H1 (cell line): ENCODE results near the gene C19orf67. TPM values are rescaled to one million over a fixed set of nuclear protein-coding genes. Genes with fewer than 3 reads are reported as not detected.

ENCODE experiments used
- CTCF ChIA-PET: fragments of 300-600 bp; sonication (Branson Sonifier 250); formaldehyde crosslinking; loops from one replicate; lab custom pipeline; 2021; ENCODE audit not compliant: partially characterized antibody; lab: Charles Lee
- POLR2A ChIA-PET: fragments of 300-600 bp; sonication (Branson Sonifier 250); formaldehyde crosslinking; loops from one replicate; lab custom pipeline; 2021; ENCODE audit warnings: inconsistent platforms; ENCODE audit not compliant: partially characterized antibody; lab: Charles Lee
- DNase-seq, 2 experiments: peaks; one replicate each; pipeline versions ENCODE4 v3.0.0 to v3.0.0-alpha.2; 2010 to 2022; ENCODE audit warnings: low spot score in 2 of 2, low read depth in 1 of 2, mixed read lengths in 1 of 2
- FAIRE-seq: peaks from 2 replicates; lab custom pipeline; 2011; peaks lifted over from hg19 to GRCh38; lab: Jason Lieb, UNC
- H2AFZ ChIP-seq: 2 replicates; pipeline ENCODE4 v1.8.1; 2012; ENCODE audit warnings: low read length, inconsistent platforms
- H2AK5ac ChIP-seq: 2 replicates; pipeline ENCODE4 v1.6.1; 2013; ENCODE audit warnings: low read depth, low read length
- H2BK120ac ChIP-seq: replicated peaks from 2 replicates; pipeline ENCODE3; 2013; ENCODE audit warnings: low read depth, low read length, inconsistent platforms
- H2BK12ac ChIP-seq: 2 replicates; pipeline ENCODE4 v1.6.1; 2013; ENCODE audit warnings: low read depth, low read length
- H2BK15ac ChIP-seq: 2 replicates; pipeline ENCODE4 v1.6.1; 2013; ENCODE audit warnings: low read length
- H2BK20ac ChIP-seq: 2 replicates; pipeline ENCODE4 v1.6.1; 2013; ENCODE audit warnings: low read length
- H2BK5ac ChIP-seq: 2 replicates; pipeline ENCODE4 v1.6.1; 2013; ENCODE audit warnings: low read depth, low read length
- H3K14ac ChIP-seq: 2 replicates; pipeline ENCODE4 v1.6.1; 2013; ENCODE audit warnings: inconsistent platforms; ENCODE audit not compliant: insufficient read length
- H3K18ac ChIP-seq: 2 replicates; pipeline ENCODE4 v1.6.1; 2013; ENCODE audit warnings: low read length; ENCODE audit errors: extremely low read depth
- H3K23ac ChIP-seq: 2 replicates; pipeline ENCODE4 v1.6.1; 2013; ENCODE audit warnings: inconsistent platforms; ENCODE audit not compliant: insufficient read length
- H3K23me2 ChIP-seq: 2 replicates; pipeline ENCODE4 v1.6.1; 2013; ENCODE audit warnings: low read depth, low read length
- H3K27ac ChIP-seq: 2 replicates; pipeline ENCODE4 v1.6.1; 2011; ENCODE audit warnings: low read depth, low read length, inconsistent platforms
- H3K27me3 ChIP-seq, 4 experiments: replicated peaks in 1 of 4; 1 replicate in 1 of 4; 2 replicates in 3 of 4; pipeline versions ENCODE4 v1.6.1 to v1.8.1; 2011 to 2013; ENCODE audit warnings: low read length in 3 of 4, mild to moderate bottlenecking in 3 of 4, inconsistent platforms in 2 of 4, mixed read lengths in 2 of 4, moderate library complexity in 1 of 4; ENCODE audit not compliant: control insufficient read depth in 3 of 4, insufficient read depth in 3 of 4; ENCODE audit errors: extremely low read depth in 1 of 4
- H3K36me3 ChIP-seq, 4 experiments: 2 replicates each; pipeline versions ENCODE4 v1.6.1 to v1.8.1; 2011 to 2013; ENCODE audit warnings: mild to moderate bottlenecking in 4 of 4, low read length in 3 of 4, moderate library complexity in 2 of 4, control low read depth in 1 of 4, inconsistent platforms in 1 of 4; ENCODE audit not compliant: insufficient read depth in 4 of 4, control insufficient read depth in 2 of 4
- H3K4ac ChIP-seq: replicated peaks from 2 replicates; pipeline ENCODE3; 2013; ENCODE audit warnings: low read length, low read depth, mixed read lengths, inconsistent platforms; ENCODE audit not compliant: insufficient read length
- H3K4me1 ChIP-seq, 4 experiments: replicated peaks in 1 of 4; 1 replicate in 1 of 4; 2 replicates in 3 of 4; pipeline versions ENCODE4 v1.6.1 to v1.8.1; 2011 to 2013; ENCODE audit warnings: low read length in 3 of 4, inconsistent platforms in 2 of 4, mixed read lengths in 1 of 4; ENCODE audit not compliant: insufficient read depth in 4 of 4, control insufficient read depth in 3 of 4
- H3K4me2 ChIP-seq, 2 experiments: 2 replicates each; pipeline versions ENCODE4 v1.6.1 to v1.8.1; 2011 to 2013; ENCODE audit warnings: low read depth in 2 of 2, low read length in 2 of 2, control low read depth in 1 of 2, inconsistent platforms in 1 of 2, mild to moderate bottlenecking in 1 of 2; ENCODE audit not compliant: insufficient read depth in 1 of 2
- H3K4me3 ChIP-seq, 4 experiments: fragments of 200-600, 300-600 bp in 1 of 4; sonication (generic), shearing (Covaris generic), sonication (Bioruptor Twin) in 1 of 4; 2 replicates each; pipeline versions ENCODE4 v1.5.1 to v1.8.1; 2011 to 2016; ENCODE audit warnings: low read length in 4 of 4, low read depth in 3 of 4, control low read depth in 2 of 4, inconsistent platforms in 2 of 4, mild to moderate bottlenecking in 2 of 4, mixed read lengths in 1 of 4, moderate library complexity in 1 of 4; ENCODE audit not compliant: insufficient read depth in 2 of 4; ENCODE audit errors: extremely low read depth in 1 of 4
- H3K56ac ChIP-seq: replicated peaks from 2 replicates; pipeline ENCODE3; 2013; ENCODE audit warnings: low read depth, mild to moderate bottlenecking, mixed read lengths, low read length, inconsistent platforms; ENCODE audit not compliant: insufficient read length
- H3K79me1 ChIP-seq: 2 replicates; pipeline ENCODE4 v1.6.1; 2013; ENCODE audit warnings: low read depth, low read length, control low read depth
- H3K79me2 ChIP-seq, 2 experiments: 2 replicates each; pipeline versions ENCODE4 v1.6.1 to v1.8.1; 2012 to 2013; ENCODE audit warnings: low read length in 2 of 2, mild to moderate bottlenecking in 2 of 2, inconsistent platforms in 1 of 2; ENCODE audit not compliant: insufficient read depth in 2 of 2, control insufficient read depth in 1 of 2
- H3K9ac ChIP-seq, 4 experiments: replicated peaks in 1 of 4; 1 replicate in 1 of 4; 2 replicates in 3 of 4; pipeline versions ENCODE4 v1.6.1 to v1.8.1; 2011 to 2013; ENCODE audit warnings: low read depth in 3 of 4, low read length in 3 of 4, control low read depth in 2 of 4, mild to moderate bottlenecking in 2 of 4, moderate library complexity in 2 of 4, inconsistent platforms in 1 of 4; ENCODE audit errors: extremely low read depth in 1 of 4
- H3K9me3 ChIP-seq, 2 experiments: 2 replicates each; pipeline versions ENCODE4 v1.6.1 to v1.8.1; 2012 to 2013; ENCODE audit warnings: mild to moderate bottlenecking in 2 of 2, moderate library complexity in 2 of 2, control low read depth in 1 of 2, inconsistent platforms in 1 of 2, low read depth in 1 of 2, low read length in 1 of 2, mixed read lengths in 1 of 2; ENCODE audit not compliant: insufficient read depth in 2 of 2
- H4K20me1 ChIP-seq, 2 experiments: replicated peaks in 1 of 2; 2 replicates each; pipeline versions ENCODE3 to v1.8.1; 2011 to 2013; ENCODE audit warnings: inconsistent platforms in 2 of 2, low read length in 2 of 2, mild to moderate bottlenecking in 1 of 2; ENCODE audit not compliant: insufficient read depth in 2 of 2, control insufficient read depth in 1 of 2
- H4K5ac ChIP-seq: 2 replicates; pipeline ENCODE4 v1.6.1; 2013; ENCODE audit warnings: low read length, low read depth, mixed read lengths, inconsistent platforms; ENCODE audit not compliant: insufficient read length
- H4K8ac ChIP-seq: 2 replicates; pipeline ENCODE4 v1.8.0; 2013; ENCODE audit warnings: mild to moderate bottlenecking, moderate library complexity, low read length, inconsistent platforms; ENCODE audit not compliant: insufficient read depth; ENCODE audit errors: extremely low read depth
- H4K91ac ChIP-seq: replicated peaks from 2 replicates; pipeline ENCODE3; 2013; ENCODE audit warnings: low read length, mixed read lengths, inconsistent platforms; ENCODE audit not compliant: insufficient read length
- BCL11A ChIP-seq, 2 experiments: IDR thresholded peaks; one replicate each; pipeline ENCODE4 v1.6.1; 2011; ENCODE audit warnings: low read depth in 2 of 2, low read length in 2 of 2, mild to moderate bottlenecking in 2 of 2
- KDM4A ChIP-seq: IDR thresholded peaks from one replicate; pipeline ENCODE4 v1.7.1; 2012; ENCODE audit warnings: low read depth, mild to moderate bottlenecking, moderate library complexity, low read length, inconsistent platforms; ENCODE audit not compliant: severe bottlenecking
- SIN3A ChIP-seq, 2 experiments: IDR thresholded peaks in 1 of 2; conservative IDR thresholded peaks in 1 of 2; 2 replicates each; pipeline ENCODE4 v1.6.1; 2011 to 2012; ENCODE audit warnings: low read length in 2 of 2, improper control_type of control experiment in 1 of 2, low read depth in 1 of 2, mild to moderate bottlenecking in 1 of 2
- WGBS, 2 experiments: shearing (Covaris generic) in 1 of 2; methylation state at CpG; one replicate each; pipeline versions ENCODE4 v1.1.6 to v1.1.7; 2013 to 2015; ENCODE audit warnings: low lambda C conversion rate in 2 of 2, mixed read lengths in 2 of 2, inconsistent platforms in 1 of 2, low coverage in 1 of 2, missing lambda C conversion rate in 1 of 2; ENCODE audit not compliant: insufficient replicate concordance in 2 of 2, insufficient coverage in 1 of 2, insufficient read length in 1 of 2; ENCODE audit errors: extremely low coverage in 1 of 2, missing lambda C conversion rate in 1 of 2; 5-methylcytosine and 5-hydroxymethylcytosine counted together
- polyA plus RNA-seq, 7 experiments: library from polyadenylated mRNA; depleted of rRNA in 3 of 7; stranded (reverse) in 5 of 7; unstranded in 2 of 7; fragments of >200 nt in 5 of 7; fragments of 200-250 nt in 2 of 7; gene quantifications; 1 replicate in 5 of 7; 2 replicates in 1 of 7; 4 replicates in 1 of 7; pipeline versions ENCODE4 v1.2.1 to v1.2.3, GENCODE V29; 2011 to 2013; ENCODE audit warnings: missing spikeins in 2 of 7, mixed read lengths in 2 of 7
- total RNA-seq: library from RNA; stranded (reverse); fragmentation: NEBNext Ultra II Directional; extraction: Animal tissue kit (Norgen Biotek cat#: 25700); gene quantifications from 2 replicates; pipeline ENCODE4 v1.2.1, GENCODE V29; 2021
- TF ChIP-seq, protein P1 (sequence below): IDR thresholded peaks from 2 replicates; pipeline ENCODE4 v1.6.1; 2011; ENCODE audit warnings: low read depth, mild to moderate bottlenecking, low read length; ENCODE audit not compliant: insufficient read depth

C19orf67 gene
- total and polyA plus RNA-seq, 2 of the 8 experiments (the other 6 are each of a cell fraction or from before 2014, with no cell fraction given): 0.12 TPM; not detected in 1

- Histone ChIP-seq H4K8ac (no peak overlapping the region), H3K9me3 (no peaks in the 10 kb centered on the region), H2BK5ac (no peak overlapping the region), H3K36me3 (peaks cover 0 to 8% (median 2%) of the 10 kb centered on the region in 4 experiments; a peak in 2 of 8 replicates), H3K56ac (no peak overlapping the region), H2BK20ac (no peak overlapping the region), H3K14ac (no peak overlapping the region), H2BK12ac (no peak overlapping the region), H3K27ac (no peak overlapping the region), H2AFZ (no peak overlapping the region), H3K18ac (no peak overlapping the region), H2AK5ac (no peak overlapping the region), H3K27me3 (no peaks in the 10 kb centered on the region; a peak in 2 of 7 replicates), H3K79me1 (no peaks in the 10 kb centered on the region; the same call in 1 of the 2 replicates), H4K91ac (no peak overlapping the region), H3K4ac (no peak overlapping the region), H4K5ac (no peak overlapping the region), H3K4me2 (peak overlapping the region; percentile 66 to 89), H3K79me2 (0 out of 4 replicates have a peak, but pooled peaks cover 0 to 3% of the 10 kb centered on the region in 2 experiments), H2BK15ac (no peak overlapping the region), H3K4me1 (peaks cover 11 to 32% (median 20%) of the 10 kb centered on the region in 4 experiments), H3K9ac (peak overlapping the region in 1 of 4 experiments; percentile 80; a peak in 2 of 7 replicates), H3K23me2 (peaks cover 8% of the 10 kb centered on the region), H3K4me3 (peak overlapping the region; percentile 22 to 85 (median 55)), H4K20me1 (peaks cover 7 to 12% of the 10 kb centered on the region in 2 experiments), H3K23ac (no peak overlapping the region), H2BK120ac (no peak overlapping the region)
- ChIA-PET CTCF (interaction anchor here (1.0 to 11.3 kb wide), 3 partner anchors 14 to 25 kb away, joined by 3 to 105 read pairs (median 11); no protein-coding TSS in a partner anchor), POLR2A (interaction anchor here (0.9 to 11.0 kb wide), 6 partner anchors 9 to 36 kb away, joined by 3 to 109 read pairs (median 3); partner anchors contain the start of gene ASF1B)
- 4% methylated on average over 13 of the region's 33 CpGs; no CpG with 5 or more reads in 1 of the 2 experiments for WGBS, 2 experiments
- TF ChIP-seq SIN3A (conservative IDR thresholded peaks at IDR 0.05 in 1 of 2, IDR thresholded peaks at IDR 0.05 in 1 of 2; ENCODE audit: low read depth in 1 of 2, low read length in 2 of 2) (0 out of 4 replicates have a peak, but pooled peaks of 1 of the 2 experiments have one; percentile 47), KDM4A (peak; percentile 58), BCL11A (IDR thresholded peaks at IDR 0.05; ENCODE audit: low read depth in 2 of 2, low read length in 2 of 2) (no peak)
- TF ChIP-seq, protein P1, sequence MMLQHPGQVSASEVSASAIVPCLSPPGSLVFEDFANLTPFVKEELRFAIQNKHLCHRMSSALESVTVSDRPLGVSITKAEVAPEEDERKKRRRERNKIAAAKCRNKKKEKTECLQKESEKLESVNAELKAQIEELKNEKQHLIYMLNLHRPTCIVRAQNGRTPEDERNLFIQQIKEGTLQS: no peak
- DNase-seq: no peak
- FAIRE-seq: no peak
Observed at GRCh38 chr19:14116918-14117578, 31.5 kb upstream of the C19orf67 start.
